Cerebellar cortex (tissue), 1 donor: ENCODE results near the gene KLHDC10.
"Not testable (repeated sequence)": the region's sequence is repeated elsewhere in the genome, so short reads cannot be mapped to it uniquely, and the experiment has no call there.

Experiments used
- DNase-seq: peaks from one replicate; pipeline ENCODE4 v3.0.0-alpha.2; 2015; ENCODE audit warnings: low spot score

The KLHDC10 gene

GRCh38 chr7:130069978-130070860, at the start of gene KLHDC10:
Gene KLHDC10, plus strand, starts transcription at chr7:130070534. Its CDS starts 110 bp downstream, at chr7:130070644.
- DNase-seq = peak; percentile 99

- DNase-seq = no peak
Measured at GRCh38 chr7:130021105-130021834, 49.1 kb upstream of the KLHDC10 start.

- DNase-seq = no peak
Measured at GRCh38 chr7:130022115-130022514, 48.2 kb upstream of the KLHDC10 start.

GRCh38 chr7:130022623-130023175, 47.6 kb upstream of the KLHDC10 start:
- no peak for DNase-seq

DNA sequence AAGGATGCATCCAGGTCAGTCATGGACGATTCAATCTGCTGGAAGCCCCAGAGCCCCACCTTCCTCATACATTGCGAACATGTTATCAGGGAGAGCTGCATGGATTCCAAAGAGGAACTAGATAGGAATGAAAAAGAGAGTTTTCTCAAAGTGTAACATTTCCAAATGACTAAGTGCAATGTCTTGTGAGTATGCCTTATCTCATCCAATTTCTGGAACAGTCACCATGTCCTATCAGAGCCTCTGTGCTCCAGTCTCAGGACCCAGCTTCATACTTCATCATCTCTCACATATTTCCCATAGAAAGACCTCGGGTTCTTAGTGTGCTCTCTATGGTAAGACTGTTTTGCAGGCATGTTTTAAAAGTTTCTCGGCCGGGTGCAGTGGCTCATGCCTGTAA, 45.9 kb upstream of the KLHDC10 start:
- no peak for DNase-seq

DNA sequence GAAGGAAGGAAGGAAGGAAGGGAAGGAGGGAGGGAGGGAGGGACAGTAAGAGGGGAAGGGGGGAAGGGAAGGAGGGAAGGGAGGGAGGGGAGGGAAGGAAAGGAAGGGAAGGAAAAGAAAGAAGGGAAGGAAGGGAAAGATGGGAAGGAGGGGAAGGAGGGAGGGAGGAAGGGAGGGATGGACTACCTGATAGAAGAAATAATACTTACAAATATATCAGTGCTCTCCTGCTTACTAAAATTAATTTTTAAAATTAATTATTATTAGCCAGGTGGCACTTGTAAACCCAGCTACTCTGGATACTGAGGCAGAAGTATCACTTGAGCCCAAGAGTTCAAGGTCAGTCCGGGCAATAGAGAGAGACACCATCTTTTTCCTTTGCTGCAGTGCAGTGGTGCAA, 37.6 kb upstream of the KLHDC10 start:
- DNase-seq = no peak

- no peak for DNase-seq
Measured at GRCh38 chr7:130037703-130038102, 32.6 kb upstream of the KLHDC10 start.

DNA sequence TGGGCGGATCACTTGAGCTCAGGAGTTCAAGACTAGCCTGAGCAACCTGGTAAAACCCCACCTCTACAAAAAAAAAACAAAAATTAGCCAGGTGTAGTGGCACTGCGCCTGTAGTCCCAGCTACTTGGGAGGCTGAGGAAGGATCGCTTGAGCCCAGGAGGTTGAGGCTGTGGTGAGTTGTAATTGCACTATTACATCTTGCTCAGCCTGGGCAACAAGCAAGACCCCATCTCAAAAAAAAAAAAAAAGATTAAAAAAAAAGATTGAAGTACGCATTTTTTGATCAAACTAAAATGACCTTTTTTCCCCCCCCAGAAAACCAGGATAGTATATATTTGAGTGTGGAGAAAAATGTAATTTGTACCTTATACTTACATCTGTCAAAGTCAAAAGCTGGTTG, 29.8 kb upstream of the KLHDC10 start:
- no peak for DNase-seq

GRCh38 chr7:130047831-130048230, 22.5 kb upstream of the KLHDC10 start:
- DNase-seq = no peak

DNA sequence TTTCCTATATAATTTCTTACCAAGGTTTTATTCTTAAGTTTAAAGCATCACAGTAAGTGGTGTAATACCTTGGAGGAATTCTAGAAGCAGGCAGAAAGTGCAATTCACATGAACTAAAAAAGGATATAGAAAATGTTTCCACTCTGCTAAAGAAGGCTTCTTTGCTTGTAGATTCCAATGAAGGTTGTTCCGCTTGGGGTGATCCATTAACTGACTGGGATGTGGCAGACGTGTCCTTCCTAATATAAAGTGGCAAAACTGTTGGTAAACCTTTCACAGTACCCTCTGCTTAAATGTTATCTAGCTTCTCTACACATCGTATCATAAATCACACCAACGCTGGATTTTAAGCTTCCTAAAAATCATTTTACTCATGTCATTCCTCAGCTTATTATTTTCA, 21.4 kb upstream of the KLHDC10 start:
- DNase-seq = no peak

DNA sequence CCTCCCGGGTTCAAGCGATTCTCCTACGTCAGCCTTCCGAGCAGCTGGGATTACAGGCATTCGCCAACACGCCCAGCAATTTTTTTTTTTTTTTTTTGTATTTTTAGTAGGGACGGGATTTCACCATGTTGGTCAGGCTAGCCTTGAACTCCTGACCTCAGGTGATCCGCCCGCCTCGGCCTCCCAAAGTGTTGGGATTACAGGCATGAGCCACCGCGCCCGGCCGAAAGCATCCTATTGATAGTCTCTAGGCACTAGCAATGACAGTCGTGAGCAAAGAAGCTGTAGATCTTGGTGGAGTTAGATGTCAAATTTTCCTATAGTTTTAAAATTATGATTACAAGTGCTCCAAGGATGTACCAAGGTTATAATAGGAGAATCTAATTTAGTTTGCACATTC, 18.1 kb upstream of the KLHDC10 start:
- not testable (repeated sequence) for DNase-seq

DNA sequence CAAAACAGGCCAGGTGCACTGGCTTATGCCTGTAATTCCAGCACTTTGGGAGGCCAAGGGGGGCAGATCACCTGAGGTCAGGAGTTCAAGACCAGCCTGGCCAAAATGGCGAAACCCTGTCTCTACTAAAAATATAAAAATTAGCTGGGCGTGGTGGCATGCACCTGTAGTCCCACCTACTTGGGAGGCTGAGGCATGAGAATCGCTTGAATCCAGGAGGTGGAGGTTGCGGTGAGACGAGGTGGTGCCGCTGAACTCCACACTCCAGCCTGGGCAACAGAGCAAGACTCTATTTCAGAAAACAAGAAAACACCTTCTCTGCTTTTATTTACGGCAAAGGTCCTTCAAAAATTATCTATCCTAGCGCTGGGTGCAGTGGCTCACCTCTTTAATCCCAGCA, 15.1 kb upstream of the KLHDC10 start:
- DNase-seq = not testable (repeated sequence)

DNA sequence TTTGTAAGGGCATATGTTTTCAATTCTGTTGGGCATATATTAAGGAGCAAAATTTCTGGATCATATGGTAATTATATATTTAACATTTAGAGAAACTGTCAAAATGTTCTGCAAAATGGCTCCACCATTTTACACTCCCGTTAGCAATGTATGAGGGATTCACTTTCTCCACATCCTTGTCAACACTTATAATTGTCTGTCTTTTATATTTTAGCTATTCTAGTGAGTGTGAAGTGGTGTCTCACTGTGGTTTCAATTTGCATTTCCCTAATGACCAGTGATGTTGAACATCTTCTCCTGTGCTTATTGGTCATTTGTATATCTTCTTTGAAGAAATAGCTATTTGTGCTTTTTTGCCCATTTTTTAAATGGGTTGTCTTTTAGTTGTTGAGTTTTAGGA, 8.1 kb upstream of the KLHDC10 start:
- DNase-seq = no peak

GRCh38 chr7:130063036-130063435, 7.3 kb upstream of the KLHDC10 start:
- peak; percentile 42 for DNase-seq

- not testable (repeated sequence) for DNase-seq
Measured at GRCh38 chr7:130064580-130064926, 5.8 kb upstream of the KLHDC10 start.

DNA sequence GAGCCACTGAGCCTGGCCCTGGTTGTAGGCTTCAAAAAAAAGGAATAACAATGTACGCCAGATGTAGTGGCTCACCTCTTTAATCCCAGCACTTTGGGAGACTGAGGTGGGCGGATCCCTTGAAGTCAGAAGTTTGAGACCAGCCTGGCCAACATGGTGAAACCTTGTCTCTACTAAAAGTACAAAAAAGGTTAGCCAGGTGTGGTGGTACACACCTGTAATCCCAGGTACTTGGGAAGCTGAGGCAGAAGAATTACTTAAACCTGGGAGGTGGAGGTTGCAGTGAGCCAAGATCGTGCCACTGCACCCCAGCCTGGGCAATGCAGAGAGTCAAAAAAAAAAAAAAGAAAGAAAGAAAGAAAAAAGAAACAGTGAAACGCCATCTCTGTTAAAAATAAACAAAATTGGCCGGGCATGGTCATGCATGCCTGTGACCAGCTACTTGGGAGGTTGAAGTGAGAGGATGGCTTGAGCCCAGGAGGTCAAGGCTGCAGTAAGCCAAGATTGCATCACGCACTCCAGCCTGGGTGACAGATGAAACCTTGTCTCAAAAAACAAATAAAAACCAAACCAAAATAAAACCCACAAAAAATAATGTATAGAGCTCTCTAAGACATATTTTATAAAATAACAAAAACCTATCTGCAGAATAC, 4.7 kb upstream of the KLHDC10 start:
- no peak for DNase-seq

DNA sequence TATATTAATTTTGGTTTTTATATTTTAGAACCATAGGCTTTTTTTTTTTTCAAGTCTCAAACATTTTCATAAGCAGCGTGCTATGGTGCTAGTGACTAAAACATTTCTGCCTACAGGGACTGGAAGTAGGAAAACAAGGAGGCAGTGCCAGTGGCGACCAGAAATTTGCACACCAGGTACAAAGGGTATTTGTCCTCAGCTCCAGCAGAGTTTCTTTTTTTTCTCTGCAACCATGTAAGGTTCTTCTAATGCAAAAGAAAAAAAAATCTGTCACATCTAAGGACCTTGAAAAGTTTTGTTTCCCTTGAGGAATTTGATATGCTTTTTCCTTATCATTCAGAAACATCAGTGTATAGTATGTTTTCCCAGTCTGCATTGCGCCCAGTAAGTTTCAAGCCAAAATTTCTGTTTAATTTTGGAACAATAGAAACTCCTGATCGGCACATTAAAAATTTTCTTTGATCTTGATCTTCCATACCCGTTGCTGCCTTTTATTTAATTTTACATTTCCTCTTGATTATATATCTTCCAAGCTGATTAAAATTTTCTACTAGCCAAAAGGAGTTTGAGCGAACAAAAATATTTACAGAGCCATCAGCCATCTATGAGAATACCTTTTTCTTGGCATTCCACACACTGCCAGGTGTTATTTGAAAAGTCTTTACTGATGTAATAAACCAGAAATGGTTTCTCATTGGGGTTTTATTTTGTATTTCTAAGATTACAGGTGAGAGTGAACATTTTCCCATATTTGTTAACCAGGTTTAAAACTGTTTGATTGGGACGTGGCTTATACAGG, 956 bp upstream of the KLHDC10 start:
- DNase-seq = no peak

DNA sequence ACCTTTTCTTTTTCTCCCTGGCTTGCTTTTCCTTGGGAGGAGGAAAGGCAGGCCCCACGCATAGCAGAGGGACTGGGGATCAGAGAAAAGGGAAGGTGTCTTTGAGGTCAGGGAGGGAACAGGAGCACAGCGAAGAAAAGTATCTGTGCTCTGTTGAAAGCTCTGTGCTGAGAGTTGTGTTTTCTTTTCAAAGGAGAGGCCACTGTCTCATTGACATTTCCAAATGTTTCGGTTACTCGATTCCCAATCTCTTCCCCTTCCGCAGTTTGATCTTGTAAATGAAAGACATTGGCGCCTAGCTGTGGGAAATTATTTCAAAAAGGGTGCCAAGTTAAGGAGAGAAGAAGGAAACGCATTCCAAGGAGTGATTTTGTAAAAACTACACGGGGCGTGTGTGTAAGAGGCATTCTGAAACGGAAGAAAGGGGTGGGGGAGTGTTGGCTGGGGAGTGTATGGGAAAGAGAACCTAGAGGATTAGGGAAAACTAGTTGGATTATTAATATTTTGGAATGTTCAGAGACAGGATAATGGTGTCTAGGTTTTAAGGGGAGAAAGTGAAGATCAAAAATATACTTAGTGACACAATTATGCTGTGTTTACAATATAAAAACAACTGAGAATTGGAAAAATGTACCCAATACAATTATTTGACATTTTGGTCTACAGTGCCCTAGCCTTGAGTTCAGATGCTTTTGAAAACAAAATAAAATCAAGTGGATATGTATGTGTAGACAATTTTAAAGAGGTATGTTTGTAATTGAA, 708 bp downstream of the KLHDC10 start:
- peak; percentile 36 for DNase-seq

GRCh38 chr7:130071701-130072622, 1.6 kb downstream of the KLHDC10 start:
- DNase-seq = peak; percentile 96
